Measurements from ENCODE around the gene TRIM58.

The TRIM58 gene

DNA sequence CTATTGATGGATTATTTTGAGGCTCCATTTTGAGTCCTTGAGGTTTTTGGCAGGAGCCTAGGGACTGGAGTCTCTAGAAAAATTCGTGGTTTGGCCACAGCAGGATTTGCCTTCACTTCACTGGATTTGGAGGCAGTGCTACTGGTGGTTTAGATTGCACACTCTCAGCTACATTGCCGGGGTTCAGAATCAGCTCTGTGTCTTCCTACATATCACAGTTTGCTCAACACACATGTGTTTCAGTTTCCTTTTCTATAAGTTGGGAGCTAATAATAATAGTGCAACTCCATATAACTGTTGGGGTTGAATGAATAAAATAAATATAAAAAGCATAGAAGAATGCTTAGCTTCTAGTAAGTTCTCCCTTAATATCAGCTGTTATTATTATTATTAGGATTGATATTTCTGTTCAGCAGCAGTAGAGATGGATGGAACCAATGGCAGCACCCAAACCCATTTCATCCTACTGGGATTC, 38.2 kb downstream of the TRIM58 start, which contains the start of gene OR2W3:
Gene OR2W3, plus strand, starts transcription at position 425 of the 475 bp plus-strand sequence. Its CDS starts 0 bp downstream, at position 425.
- no peak for FAIRE-seq

DNA sequence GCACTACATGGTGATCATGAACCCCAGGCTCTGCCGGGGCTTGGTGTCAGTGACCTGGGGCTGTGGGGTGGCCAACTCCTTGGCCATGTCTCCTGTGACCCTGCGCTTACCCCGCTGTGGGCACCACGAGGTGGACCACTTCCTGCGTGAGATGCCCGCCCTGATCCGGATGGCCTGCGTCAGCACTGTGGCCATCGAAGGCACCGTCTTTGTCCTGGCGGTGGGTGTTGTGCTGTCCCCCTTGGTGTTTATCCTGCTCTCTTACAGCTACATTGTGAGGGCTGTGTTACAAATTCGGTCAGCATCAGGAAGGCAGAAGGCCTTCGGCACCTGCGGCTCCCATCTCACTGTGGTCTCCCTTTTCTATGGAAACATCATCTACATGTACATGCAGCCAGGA, 39.0 kb downstream of the TRIM58 start:
- FAIRE-seq: no peak

- no peak for FAIRE-seq
Measured at GRCh38 chr1:247904122-247904521, 47.1 kb downstream of the TRIM58 start.

DNA sequence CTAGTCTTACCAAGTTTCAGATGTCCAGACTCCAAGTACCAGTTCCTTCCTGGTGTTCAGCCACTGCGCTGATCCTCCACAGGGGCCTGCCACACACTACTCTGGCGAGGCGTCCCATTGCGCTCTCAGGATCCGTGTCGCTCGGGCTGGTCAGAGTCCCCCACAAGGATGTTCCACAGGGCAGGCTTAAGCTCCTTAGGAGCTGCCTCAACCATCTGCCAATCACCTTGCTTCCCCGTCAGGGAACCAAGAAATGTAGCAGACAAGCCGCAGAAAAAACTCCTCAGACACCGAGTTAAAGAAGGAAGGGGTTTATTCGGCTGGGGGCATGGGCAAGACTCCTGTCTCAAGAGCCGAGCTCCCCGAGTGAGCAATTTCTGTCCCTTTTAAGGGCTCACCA, 48.2 kb downstream of the TRIM58 start:
- FAIRE-seq: no peak

DNA sequence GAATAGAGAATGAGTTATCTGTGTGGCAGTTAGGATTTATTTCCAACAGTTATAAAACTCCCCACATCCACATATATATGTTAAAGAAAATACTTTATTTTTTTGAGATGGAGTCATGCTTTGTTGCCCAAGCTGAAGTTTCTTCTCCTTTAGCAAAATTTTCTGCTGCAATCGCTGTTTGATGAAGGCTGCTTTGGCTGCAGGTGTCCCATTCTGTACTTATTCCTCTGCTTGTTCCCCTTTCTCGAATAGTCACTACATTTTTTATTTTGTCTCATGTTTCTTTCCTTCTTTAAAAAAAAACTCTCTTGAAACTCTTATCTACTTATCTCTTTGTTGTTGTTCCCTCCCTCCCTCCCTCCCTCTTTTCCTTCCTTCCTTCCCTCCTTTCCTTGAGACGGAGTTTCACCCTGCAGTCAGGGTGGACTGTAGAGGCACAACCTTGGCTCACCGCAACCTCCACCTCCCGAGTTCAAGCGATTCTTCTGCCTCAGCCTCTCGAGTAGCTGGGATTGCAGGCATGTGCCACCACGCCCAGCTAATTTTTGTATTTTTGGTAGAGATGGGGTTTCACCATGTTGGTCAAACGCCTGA, 49.0 kb downstream of the TRIM58 start:
- FAIRE-seq: no peak

DNA sequence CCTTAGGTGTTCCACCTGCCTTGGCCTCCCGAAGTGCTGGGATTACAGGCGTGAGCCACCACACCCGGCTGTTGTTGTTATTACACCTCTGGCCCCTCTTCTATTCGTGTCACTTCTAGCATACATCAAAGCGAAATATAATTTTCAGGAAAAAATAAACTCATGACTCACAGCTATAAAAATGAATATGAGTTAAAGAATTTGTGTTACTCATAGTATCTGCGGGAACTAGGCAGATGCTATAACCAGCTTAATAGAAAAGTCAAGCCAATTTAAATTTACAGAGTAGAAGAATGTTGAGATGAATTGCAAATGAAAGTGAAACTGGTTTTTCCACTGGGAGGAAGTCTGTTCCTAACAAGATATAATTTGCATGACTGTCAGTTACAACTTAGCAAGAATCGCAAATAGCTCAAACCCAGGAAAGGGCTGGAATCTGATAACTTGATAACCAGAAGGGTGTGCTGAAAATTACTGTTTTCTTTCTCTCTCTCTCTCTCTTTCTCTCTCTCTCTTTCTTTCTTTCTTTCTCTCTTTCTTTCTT, 49.6 kb downstream of the TRIM58 start:
- no peak for FAIRE-seq

DNA sequence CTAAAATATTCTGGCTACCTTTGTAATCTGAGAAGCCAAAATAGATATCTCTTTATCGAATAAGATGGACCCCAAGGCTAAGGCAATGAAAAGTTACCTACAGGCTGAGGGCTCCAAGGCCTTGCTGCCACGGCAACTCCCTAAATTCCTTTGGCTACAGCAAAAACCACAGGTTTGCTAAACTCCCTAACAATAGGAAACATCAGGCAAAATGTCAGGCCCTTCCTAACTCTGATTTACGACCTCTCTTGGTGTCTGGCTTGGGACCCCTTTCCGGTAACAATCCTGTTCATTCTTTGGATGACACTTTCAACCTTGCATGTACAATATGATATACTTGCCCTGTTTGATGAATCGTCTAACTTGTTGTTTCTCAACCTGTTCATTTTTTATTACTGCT, 51.8 kb downstream of the TRIM58 start:
- FAIRE-seq: no peak

GRCh38 chr1:247913786-247914185, 56.8 kb downstream of the TRIM58 start:
- FAIRE-seq: no peak

- no peak for FAIRE-seq
Measured at GRCh38 chr1:247914941-247915662, 58.1 kb downstream of the TRIM58 start.

DNA sequence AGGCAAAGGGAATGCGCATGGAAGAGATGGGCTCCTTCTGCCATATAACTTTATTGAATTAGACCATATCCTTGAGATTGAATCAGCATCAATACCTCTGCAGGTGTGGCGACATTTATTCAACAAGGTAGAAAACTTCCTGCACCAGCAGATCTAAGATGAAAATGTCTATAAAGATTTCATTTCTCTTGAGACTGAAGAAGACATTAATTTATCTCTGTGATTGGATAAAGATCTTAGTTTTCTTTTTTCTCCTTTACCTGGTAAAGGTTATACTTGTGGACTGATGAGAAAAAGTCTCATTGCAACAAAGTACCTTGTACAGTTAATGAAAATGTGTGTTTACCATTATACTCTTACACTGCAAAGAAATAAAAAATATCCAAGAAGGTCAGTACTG, 63.0 kb downstream of the TRIM58 start, which contains the start of gene OR2T8:
Gene OR2T8, plus strand, starts transcription at position 301 of the 400 bp plus-strand sequence. CDS start 766 bp downstream, outside the sequence.
- no peak for FAIRE-seq

GRCh38 chr1:247923941-247924340, 67.0 kb downstream of the TRIM58 start:
- FAIRE-seq: no peak

DNA sequence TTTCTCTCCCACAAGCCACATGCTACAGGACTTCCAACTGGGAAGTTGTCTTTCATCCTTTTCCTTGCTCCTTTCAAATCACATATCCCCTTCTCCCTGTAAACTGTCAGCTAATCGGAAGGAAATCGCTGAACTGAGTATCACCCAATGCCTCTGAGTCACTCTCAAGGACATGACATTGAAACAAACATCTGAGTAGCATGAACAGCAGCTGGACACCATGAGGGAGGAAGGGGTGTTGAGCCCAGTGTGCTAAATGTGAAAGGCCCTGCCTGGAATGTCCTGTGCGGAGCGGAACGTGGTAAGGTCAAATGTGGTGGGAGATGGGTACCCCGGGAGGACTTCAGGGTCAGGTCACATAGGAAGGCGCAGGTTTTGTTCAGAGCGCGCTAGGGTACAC, 67.9 kb downstream of the TRIM58 start, which contains the start of gene OR2AJ1:
Gene OR2AJ1, plus strand, starts transcription at position 22 of the 400 bp plus-strand sequence. CDS start 8,880 bp downstream, outside the sequence.
- no peak for FAIRE-seq

Data from islet of Langerhans (tissue), 1 donor.